A673 (cell line): ENCODE data around the gene MYOF. TPM values are rescaled to one million over a fixed set of nuclear protein-coding genes. Genes with fewer than 3 reads are reported as not detected.

Source experiments
- BruUV-seq: library from RNA; stranded (reverse); fragments of 400-500 nt; replicated peaks from 2 replicates; lab custom pipeline; 2021; lab: Mats Ljungman, UMichigan
- CTCF ChIA-PET: fragments of 300-600 bp; sonication (Branson Sonifier 250); formaldehyde crosslinking; loops from one replicate; lab custom pipeline; 2022; ENCODE audit warnings: antibody characterized with exemption; lab: Charles Lee
- POLR2A ChIA-PET: fragments of 300-600 bp; sonication (Branson Sonifier 250); formaldehyde crosslinking; loops from one replicate; lab custom pipeline; 2022; ENCODE audit warnings: antibody characterized with exemption; ENCODE audit not compliant: low non-redundant PET; lab: Charles Lee
- DNase-seq: peaks from one replicate; pipeline ENCODE4 v3.0.0-alpha.2; 2015; ENCODE audit warnings: low spot score
- H3K27ac ChIP-seq: fragments of 200-600 bp; sonication (generic); 2 replicates; pipeline ENCODE4 v1.5.1; 2016; ENCODE audit warnings: mixed run types, low read depth, mild to moderate bottlenecking, mixed read lengths, antibody characterized with exemption, low read length; ENCODE audit not compliant: poor library complexity, severe bottlenecking
- H3K27me3 ChIP-seq: fragments of 200-600 bp; sonication (generic); replicated peaks from 2 replicates; pipeline ENCODE4 v1.6.1; 2017; ENCODE audit warnings: mixed run types, low read depth, mild to moderate bottlenecking, mixed read lengths, antibody characterized with exemption, low read length; ENCODE audit not compliant: insufficient read depth, poor library complexity
- H3K36me3 ChIP-seq: fragments of 200-600 bp; sonication (generic); 2 replicates; pipeline ENCODE4 v1.6.1; 2016; ENCODE audit warnings: mixed run types, mild to moderate bottlenecking, mixed read lengths, antibody characterized with exemption, low read length; ENCODE audit not compliant: insufficient read depth, poor library complexity, severe bottlenecking
- H3K4me1 ChIP-seq: fragments of 200-600 bp; sonication (generic); 2 replicates; pipeline ENCODE4 v1.6.1; 2017; ENCODE audit warnings: mixed run types, mild to moderate bottlenecking, mixed read lengths, antibody characterized with exemption, low read length; ENCODE audit not compliant: insufficient read depth, poor library complexity, severe bottlenecking
- H3K4me3 ChIP-seq: fragments of 200-600 bp; sonication (generic); 2 replicates; pipeline ENCODE4 v1.5.1; 2016; ENCODE audit warnings: low read depth, mixed run types, mild to moderate bottlenecking, mixed read lengths, low read length; ENCODE audit not compliant: poor library complexity, severe bottlenecking
- H3K9me3 ChIP-seq: fragments of 200-600 bp; sonication (generic); 2 replicates; pipeline ENCODE4 v1.6.1; 2016; ENCODE audit warnings: mixed run types, low read depth, mild to moderate bottlenecking, mixed read lengths, antibody characterized with exemption, low read length; ENCODE audit not compliant: poor library complexity, severe bottlenecking
- EZH2 ChIP-seq: fragments of 200-600 bp; sonication (generic); IDR thresholded peaks from 2 replicates; pipeline ENCODE4 v1.6.1; 2017; ENCODE audit warnings: borderline replicate concordance, low read depth, mild to moderate bottlenecking, mixed read lengths, antibody characterized with exemption, low read length; ENCODE audit not compliant: poor library complexity, severe bottlenecking
- intact Hi-C: fragments of 100-400 bp; cut with micrococcal nuclease; formaldehyde crosslinking; loops from one replicate; pipeline ENCODE4 v1.10.0; 2022; ENCODE audit not compliant: unreplicated experiment
- total RNA-seq: library from RNA; stranded (reverse); gene quantifications from 2 replicates; pipeline ENCODE4 v1.2.3, GENCODE V29; 2021
- TF ChIP-seq, protein P1 (sequence below): fragments of 300-800, 200-600 bp; sonication (generic); conservative IDR thresholded peaks from 2 replicates; pipeline ENCODE4 v1.5.1; 2017; ENCODE audit warnings: low read depth, mild to moderate bottlenecking, antibody characterized with exemption, low read length, moderate library complexity, mixed read lengths

Gene MYOF
- total RNA-seq, 1 experiment from 2014 or later: 24.2 TPM

GRCh38 chr10:93376372-93377293, 105.5 kb downstream of the MYOF start:
- Histone ChIP-seq H3K27ac (no peak overlapping the region), H3K4me1 (peaks cover 11% of the 10 kb centered on the region), H3K36me3 (no peaks in the 10 kb centered on the region), H3K9me3 (no peaks in the 10 kb centered on the region), H3K27me3 (no peaks in the 10 kb centered on the region), H3K4me3 (no peak overlapping the region)
- CTCF ChIA-PET: interaction anchor here (0.5 to 4.4 kb wide), 6 partner anchors 99 to 304 kb away, joined by 3 to 107 read pairs (median 4); partner anchors contain the start of gene MYOF
- intact Hi-C loops: loop anchor here (1.0 to 2.0 kb wide), 2 partner anchors 106 to 304 kb away; partner anchors contain the start of gene MYOF
- BruUV-seq: no TSS peak
- peak; percentile 85 for DNase-seq
- POLR2A ChIA-PET: interaction anchor here (0.7 to 0.9 kb wide), 2 partner anchors 64 to 106 kb away, joined by 3 read pairs; partner anchors contain the start of gene MYOF
- TF ChIP-seq EZH2: no peak
- TF ChIP-seq, protein P1, sequence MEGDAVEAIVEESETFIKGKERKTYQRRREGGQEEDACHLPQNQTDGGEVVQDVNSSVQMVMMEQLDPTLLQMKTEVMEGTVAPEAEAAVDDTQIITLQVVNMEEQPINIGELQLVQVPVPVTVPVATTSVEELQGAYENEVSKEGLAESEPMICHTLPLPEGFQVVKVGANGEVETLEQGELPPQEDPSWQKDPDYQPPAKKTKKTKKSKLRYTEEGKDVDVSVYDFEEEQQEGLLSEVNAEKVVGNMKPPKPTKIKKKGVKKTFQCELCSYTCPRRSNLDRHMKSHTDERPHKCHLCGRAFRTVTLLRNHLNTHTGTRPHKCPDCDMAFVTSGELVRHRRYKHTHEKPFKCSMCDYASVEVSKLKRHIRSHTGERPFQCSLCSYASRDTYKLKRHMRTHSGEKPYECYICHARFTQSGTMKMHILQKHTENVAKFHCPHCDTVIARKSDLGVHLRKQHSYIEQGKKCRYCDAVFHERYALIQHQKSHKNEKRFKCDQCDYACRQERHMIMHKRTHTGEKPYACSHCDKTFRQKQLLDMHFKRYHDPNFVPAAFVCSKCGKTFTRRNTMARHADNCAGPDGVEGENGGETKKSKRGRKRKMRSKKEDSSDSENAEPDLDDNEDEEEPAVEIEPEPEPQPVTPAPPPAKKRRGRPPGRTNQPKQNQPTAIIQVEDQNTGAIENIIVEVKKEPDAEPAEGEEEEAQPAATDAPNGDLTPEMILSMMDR: peak; percentile 86

GRCh38 chr10:93370961-93371360, 111.2 kb downstream of the MYOF start:
- no peak for DNase-seq
- no peaks in the 10 kb centered on the region for H3K36me3 ChIP-seq
- H3K27me3 ChIP-seq: no peaks in the 10 kb centered on the region
- CTCF ChIA-PET: no interaction called here
- POLR2A ChIA-PET: no interaction called here
- TF ChIP-seq EZH2: no peak
- TF ChIP-seq, protein P1: no peak
- no peaks in the 10 kb centered on the region for H3K9me3 ChIP-seq
- H3K4me3 ChIP-seq: no peak overlapping the region
- H3K4me1 ChIP-seq: no peaks in the 10 kb centered on the region
- no TSS peak for BruUV-seq
- intact Hi-C loops: no loop called here
- H3K27ac ChIP-seq: no peak overlapping the region

- Histone ChIP-seq H3K4me3 (no peak overlapping the region), H3K4me1 (no peaks in the 10 kb centered on the region), H3K27me3 (no peaks in the 10 kb centered on the region), H3K36me3 (no peaks in the 10 kb centered on the region), H3K27ac (no peak overlapping the region), H3K9me3 (no peaks in the 10 kb centered on the region)
- CTCF ChIA-PET: no interaction called here
- TF ChIP-seq EZH2: no peak
- TF ChIP-seq, protein P1: no peak
- intact Hi-C loops: no loop called here
- DNase-seq: no peak
- POLR2A ChIA-PET: no interaction called here
- BruUV-seq: no TSS peak
Measured at GRCh38 chr10:93369588-93370164, 112.5 kb downstream of the MYOF start.
